Measurements from ENCODE around the gene HDAC1. TPM values are rescaled to one million over a fixed set of nuclear protein-coding genes. Genes with fewer than 3 reads are reported as not detected.
A peak's percentile ranks its signal among the peaks of the same experiment; 100 is the strongest.

The HDAC1 gene
- total and polyA plus RNA-seq, 10 of the 15 experiments (the other 5 are each of a cell fraction or from before 2014, with no cell fraction given) = 147 to 331 (median 168) TPM

DNA sequence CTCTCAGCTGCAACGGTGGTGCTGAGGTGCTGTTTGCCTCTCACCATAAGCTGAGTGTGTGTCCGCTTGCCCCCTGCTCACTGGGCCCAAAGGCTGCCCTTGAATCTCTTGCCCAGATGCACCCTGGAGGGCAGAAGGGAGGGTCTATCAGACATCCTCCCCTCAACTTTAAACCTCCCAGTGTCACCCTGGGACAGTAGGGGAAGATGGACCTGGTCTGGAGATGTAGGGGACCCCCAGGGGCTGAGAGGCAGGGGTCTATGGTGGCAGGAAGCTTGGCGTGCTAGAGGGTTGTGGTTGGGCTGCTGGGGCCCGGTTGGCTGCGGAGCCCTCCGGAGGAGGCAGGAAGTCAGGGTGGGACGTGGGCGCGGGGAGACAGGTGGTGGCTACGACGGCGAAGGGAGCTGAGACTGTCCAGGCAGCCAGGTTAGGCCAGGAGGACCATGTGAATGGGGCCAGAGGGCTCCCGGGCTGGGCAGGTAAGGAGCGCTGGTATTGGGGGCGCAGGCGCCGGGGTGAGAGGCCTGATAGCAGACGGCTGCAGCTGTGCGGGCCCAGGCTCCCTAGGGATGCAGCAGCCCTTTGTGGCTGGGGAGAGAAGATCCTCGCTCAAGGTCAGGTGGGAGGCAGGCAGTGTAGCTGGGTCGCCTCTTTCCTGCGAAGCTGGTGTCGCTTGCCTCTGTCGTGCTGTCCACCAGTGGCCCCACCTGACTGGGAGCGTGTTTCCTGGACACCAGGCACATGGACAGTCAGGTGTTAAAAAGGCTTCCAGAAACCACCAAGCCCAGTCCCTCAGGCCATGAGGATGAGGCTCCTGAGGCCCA, 40.8 kb upstream of the HDAC1 start, which contains the start of gene LCK (continued):
- TF ChIP-seq, protein P1, sequence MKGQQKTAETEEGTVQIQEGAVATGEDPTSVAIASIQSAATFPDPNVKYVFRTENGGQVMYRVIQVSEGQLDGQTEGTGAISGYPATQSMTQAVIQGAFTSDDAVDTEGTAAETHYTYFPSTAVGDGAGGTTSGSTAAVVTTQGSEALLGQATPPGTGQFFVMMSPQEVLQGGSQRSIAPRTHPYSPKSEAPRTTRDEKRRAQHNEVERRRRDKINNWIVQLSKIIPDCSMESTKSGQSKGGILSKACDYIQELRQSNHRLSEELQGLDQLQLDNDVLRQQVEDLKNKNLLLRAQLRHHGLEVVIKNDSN (IDR thresholded peaks at IDR 0.05; ENCODE audit: borderline replicate concordance, extremely low read length, insufficient read depth, low read depth, low read length) = no peak
- peak; percentile 94 for TF ChIP-seq POLR2A (IDR thresholded peaks at IDR 0.05; ENCODE audit: low read depth, low read length)

DNA sequence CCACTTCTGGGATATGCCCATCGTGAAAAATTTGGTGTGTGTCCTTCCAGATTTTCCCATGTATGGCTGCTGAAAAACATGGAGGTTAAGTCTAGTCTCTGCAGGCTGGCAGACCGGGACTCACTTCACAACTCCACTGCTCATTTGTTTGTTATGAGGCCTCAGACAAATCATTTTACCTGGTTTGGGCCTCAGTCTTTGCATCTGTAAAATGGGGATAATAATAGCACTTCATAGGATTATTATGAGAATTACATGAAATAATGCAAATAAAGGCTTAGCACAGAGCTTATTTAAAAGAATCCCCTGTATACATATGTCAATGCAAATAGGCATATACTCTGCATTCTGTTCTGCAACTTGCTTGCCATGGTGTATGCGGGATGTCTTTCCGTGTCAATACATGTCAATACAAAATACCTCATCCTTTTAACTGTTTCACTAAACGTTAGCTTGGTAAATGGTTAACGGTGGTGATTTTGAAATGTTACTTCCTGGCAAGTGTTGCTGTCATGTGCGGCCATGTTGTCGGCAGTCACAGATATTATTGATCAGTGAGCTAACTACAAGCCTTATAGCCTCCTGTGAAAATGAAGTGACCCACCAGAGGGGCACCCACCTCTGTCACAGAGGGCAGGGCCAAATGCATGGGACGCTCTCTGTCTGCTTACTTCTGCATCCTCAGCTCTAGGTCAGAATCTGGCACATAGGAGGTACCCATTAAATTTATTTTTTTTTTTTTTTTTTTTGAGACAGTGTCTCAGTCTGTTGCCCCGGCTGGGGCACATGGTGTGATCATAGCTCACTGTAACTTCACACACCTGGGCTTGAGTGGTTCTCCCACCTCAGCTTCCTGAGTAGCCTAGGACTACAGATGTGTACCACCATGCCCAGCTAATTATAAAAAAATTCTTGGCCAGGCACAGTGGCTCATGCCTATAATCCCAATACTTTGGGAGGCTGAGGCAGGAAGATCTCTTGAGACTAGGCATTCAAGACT, 36.5 kb upstream of the HDAC1 start:
- ChIA-PET SMC1A (ENCODE audit: uncharacterized antibody, unreplicated experiment) (interaction anchor here (0.7 to 14.4 kb wide), 11 partner anchors 9 to 63 kb away, joined by 3 to 124 read pairs (median 4); partner anchors contain the start of gene HDAC1), RAD21 (ENCODE audit: unreplicated experiment) (interaction anchor here (0.6 to 4.5 kb wide), 8 partner anchors 14 to 139 kb away, joined by 3 to 34 read pairs (median 8); partner anchors contain the start of genes BSDC1, HDAC1 and MARCKSL1), POLR2A (interaction anchor here (0.6 to 1.5 kb wide), 11 partner anchors 10 to 307 kb away, joined by 3 to 7 read pairs (median 3); partner anchors contain the start of genes HDAC1 and MARCKSL1), CTCF (interaction anchor here (0.6 to 6.2 kb wide), 13 partner anchors 7 to 182 kb away, joined by 3 to 39 read pairs (median 4); partner anchors contain the start of genes FAM167B, HDAC1 and TMEM39B)
- peaks cover 77% of the 10 kb centered on the region for H3K79me2 ChIP-seq (ENCODE audit: control insufficient read depth, insufficient read depth, low read length)
- FAIRE-seq (no peak), ATAC-seq (peak; percentile 1; the same call in 2 of the 3 replicates), DNase-seq (ENCODE audit: low read depth, low spot score) (no peak)
- 61% methylated on average over 10 of the region's 10 CpGs for WGBS (ENCODE audit: insufficient coverage, insufficient replicate concordance, low lambda C conversion rate, missing lambda C conversion rate)
- peaks cover 66% of the 10 kb centered on the region for H3K4me1 ChIP-seq (ENCODE audit: control insufficient read depth, insufficient read depth, low read length)
- peak overlapping the region; percentile 51 for H3K9ac ChIP-seq (ENCODE audit: control insufficient read depth, insufficient read depth, low read length)
- H3K36me3 ChIP-seq (ENCODE audit: control insufficient read depth in 2 of 2, insufficient read depth in 2 of 2, low read length in 1 of 2) = peaks cover 0 to 2% of the 10 kb centered on the region in 2 experiments; a peak in 1 of 4 replicates
- intact Hi-C loops (cut with micrococcal nuclease; ENCODE audit: unreplicated experiment) = loop anchor here (2.0 kb wide), 1 partner anchor 37 kb away; the partner anchor contains the start of gene HDAC1
- peak overlapping the region; percentile 33; the same call in 1 of the 2 replicates for H3K4me3 ChIP-seq
- in situ Hi-C loops (cut with MboI) = no loop called here
- BruUV-seq (replicated peaks) = no TSS peak
- peak overlapping the region; percentile 99 for H3K4me2 ChIP-seq (ENCODE audit: control insufficient read depth, insufficient read depth)
- H4K20me1 ChIP-seq (ENCODE audit: control insufficient read depth, insufficient read depth) = no peaks in the 10 kb centered on the region
- H3K27me3 ChIP-seq (replicated peaks in 1 of 2; ENCODE audit: control insufficient read depth in 2 of 2, insufficient read depth in 2 of 2, low read length in 1 of 2) = no peaks in the 10 kb centered on the region
- peak overlapping the region; percentile 76 for H2AFZ ChIP-seq (ENCODE audit: control insufficient read depth, low read depth, low read length)
- H3K9me3 ChIP-seq (replicated peaks; ENCODE audit: control insufficient read depth, insufficient read depth, low read length) = no peaks in the 10 kb centered on the region; the same call in 2 of the 3 replicates
- peak overlapping the region; percentile 89 for H3K27ac ChIP-seq (ENCODE audit: control insufficient read depth, insufficient read depth)
- TF ChIP-seq, protein P2, sequence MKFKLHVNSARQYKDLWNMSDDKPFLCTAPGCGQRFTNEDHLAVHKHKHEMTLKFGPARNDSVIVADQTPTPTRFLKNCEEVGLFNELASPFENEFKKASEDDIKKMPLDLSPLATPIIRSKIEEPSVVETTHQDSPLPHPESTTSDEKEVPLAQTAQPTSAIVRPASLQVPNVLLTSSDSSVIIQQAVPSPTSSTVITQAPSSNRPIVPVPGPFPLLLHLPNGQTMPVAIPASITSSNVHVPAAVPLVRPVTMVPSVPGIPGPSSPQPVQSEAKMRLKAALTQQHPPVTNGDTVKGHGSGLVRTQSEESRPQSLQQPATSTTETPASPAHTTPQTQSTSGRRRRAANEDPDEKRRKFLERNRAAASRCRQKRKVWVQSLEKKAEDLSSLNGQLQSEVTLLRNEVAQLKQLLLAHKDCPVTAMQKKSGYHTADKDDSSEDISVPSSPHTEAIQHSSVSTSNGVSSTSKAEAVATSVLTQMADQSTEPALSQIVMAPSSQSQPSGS (IDR thresholded peaks at IDR 0.05; ENCODE audit: low read length) = no peak
- TF ChIP-seq STAT1 (conservative IDR thresholded peaks at IDR 0.05) (no peak), JUND (IDR thresholded peaks at IDR 0.05; ENCODE audit: low read depth, low read length) (no peak), KLF5 (IDR thresholded peaks at IDR 0.05; ENCODE audit: partially characterized antibody) (no peak)
- TF ChIP-seq, protein P3, sequence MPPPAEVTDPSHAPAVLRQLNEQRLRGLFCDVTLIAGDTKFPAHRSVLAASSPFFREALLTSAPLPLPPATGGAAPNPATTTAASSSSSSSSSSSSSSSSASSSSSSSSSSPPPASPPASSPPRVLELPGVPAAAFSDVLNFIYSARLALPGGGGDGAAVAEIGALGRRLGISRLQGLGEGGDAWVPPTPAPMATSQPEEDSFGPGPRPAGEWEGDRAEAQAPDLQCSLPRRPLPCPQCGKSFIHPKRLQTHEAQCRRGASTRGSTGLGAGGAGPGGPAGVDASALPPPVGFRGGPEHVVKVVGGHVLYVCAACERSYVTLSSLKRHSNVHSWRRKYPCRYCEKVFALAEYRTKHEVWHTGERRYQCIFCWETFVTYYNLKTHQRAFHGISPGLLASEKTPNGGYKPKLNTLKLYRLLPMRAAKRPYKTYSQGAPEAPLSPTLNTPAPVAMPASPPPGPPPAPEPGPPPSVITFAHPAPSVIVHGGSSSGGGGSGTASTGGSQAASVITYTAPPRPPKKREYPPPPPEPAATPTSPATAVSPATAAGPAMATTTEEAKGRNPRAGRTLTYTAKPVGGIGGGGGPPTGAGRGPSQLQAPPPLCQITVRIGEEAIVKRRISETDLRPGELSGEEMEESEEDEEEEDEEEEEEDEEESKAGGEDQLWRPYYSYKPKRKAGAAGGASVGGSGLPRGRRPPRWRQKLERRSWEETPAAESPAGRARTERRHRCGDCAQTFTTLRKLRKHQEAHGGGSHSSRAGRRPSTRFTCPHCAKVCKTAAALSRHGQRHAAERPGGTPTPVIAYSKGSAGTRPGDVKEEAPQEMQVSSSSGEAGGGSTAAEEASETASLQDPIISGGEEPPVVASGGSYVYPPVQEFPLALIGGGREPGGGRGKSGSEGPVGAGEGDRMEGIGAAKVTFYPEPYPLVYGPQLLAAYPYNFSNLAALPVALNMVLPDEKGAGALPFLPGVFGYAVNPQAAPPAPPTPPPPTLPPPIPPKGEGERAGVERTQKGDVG (CRISPR knock-in tag; IDR thresholded peaks at IDR 0.05) = no peak
- TF ChIP-seq, protein P4, sequence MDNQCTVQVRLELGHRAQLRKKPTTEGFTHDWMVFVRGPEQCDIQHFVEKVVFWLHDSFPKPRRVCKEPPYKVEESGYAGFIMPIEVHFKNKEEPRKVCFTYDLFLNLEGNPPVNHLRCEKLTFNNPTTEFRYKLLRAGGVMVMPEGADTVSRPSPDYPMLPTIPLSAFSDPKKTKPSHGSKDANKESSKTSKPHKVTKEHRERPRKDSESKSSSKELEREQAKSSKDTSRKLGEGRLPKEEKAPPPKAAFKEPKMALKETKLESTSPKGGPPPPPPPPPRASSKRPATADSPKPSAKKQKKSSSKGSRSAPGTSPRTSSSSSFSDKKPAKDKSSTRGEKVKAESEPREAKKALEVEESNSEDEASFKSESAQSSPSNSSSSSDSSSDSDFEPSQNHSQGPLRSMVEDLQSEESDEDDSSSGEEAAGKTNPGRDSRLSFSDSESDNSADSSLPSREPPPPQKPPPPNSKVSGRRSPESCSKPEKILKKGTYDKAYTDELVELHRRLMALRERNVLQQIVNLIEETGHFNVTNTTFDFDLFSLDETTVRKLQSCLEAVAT (IDR thresholded peaks at IDR 0.05) = peak; percentile 47
- TF ChIP-seq, protein P1 (IDR thresholded peaks at IDR 0.05; ENCODE audit: borderline replicate concordance, extremely low read length, insufficient read depth, low read depth, low read length) = no peak

Measured in GM12878 (cell line).